Breast epithelium (tissue), 3 donors: ENCODE results near the gene ATP11C.

Experiments used
- POLR2A ChIP-seq: fragments of 450-650 bp; IDR thresholded peaks from one replicate; pipeline ENCODE4 v1.6.1; 2016; ENCODE audit warnings: antibody characterized with exemption, mild to moderate bottlenecking, moderate library complexity
- POLR2AphosphoS5 ChIP-seq, 3 donors: sonication (generic); formaldehyde crosslinking; IDR thresholded peaks; one replicate each; pipeline ENCODE4 v1.6.1; 2017; ENCODE audit warnings: antibody characterized with exemption in 3 of 3
- TF ChIP-seq, protein P1 (sequence below), 3 donors: fragments of 450-650 bp; IDR thresholded peaks; one replicate each; pipeline ENCODE4 v1.5.1; 2016 to 2017; ENCODE audit warnings: antibody characterized with exemption in 3 of 3, mild to moderate bottlenecking in 3 of 3, moderate library complexity in 3 of 3

DNA sequence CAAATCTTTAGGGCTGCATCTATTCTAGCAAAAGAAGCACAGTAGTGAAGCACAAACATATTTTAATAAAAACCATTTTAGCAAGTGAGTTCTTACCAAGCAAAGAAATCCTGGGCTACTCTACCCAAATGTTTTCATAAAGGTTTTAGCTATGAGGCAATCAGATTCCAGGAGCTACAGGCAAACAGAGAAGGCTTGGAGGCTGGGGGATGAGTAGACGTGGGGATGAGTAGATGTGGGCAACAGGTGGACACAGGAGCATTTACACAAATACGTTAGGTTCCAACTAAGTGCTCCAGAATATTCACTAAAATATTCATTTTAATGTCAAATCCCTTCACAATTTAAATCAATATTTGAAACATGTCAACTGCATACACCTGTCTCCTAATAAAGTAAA lies 34.5 kb downstream of the ATP11C start:
- TF ChIP-seq POLR2AphosphoS5 (IDR thresholded peaks at IDR 0.05): no peak
- TF ChIP-seq, protein P1, sequence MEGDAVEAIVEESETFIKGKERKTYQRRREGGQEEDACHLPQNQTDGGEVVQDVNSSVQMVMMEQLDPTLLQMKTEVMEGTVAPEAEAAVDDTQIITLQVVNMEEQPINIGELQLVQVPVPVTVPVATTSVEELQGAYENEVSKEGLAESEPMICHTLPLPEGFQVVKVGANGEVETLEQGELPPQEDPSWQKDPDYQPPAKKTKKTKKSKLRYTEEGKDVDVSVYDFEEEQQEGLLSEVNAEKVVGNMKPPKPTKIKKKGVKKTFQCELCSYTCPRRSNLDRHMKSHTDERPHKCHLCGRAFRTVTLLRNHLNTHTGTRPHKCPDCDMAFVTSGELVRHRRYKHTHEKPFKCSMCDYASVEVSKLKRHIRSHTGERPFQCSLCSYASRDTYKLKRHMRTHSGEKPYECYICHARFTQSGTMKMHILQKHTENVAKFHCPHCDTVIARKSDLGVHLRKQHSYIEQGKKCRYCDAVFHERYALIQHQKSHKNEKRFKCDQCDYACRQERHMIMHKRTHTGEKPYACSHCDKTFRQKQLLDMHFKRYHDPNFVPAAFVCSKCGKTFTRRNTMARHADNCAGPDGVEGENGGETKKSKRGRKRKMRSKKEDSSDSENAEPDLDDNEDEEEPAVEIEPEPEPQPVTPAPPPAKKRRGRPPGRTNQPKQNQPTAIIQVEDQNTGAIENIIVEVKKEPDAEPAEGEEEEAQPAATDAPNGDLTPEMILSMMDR (IDR thresholded peaks at IDR 0.05): no peak
- TF ChIP-seq POLR2A: no peak
